K562 (cell line): ENCODE results near the gene WSCD2. TPM values are rescaled to one million over a fixed set of nuclear protein-coding genes. Genes with fewer than 3 reads are reported as not detected.

Experiments used
- ATAC-seq: fragments of 200-7000 bp; cut with Tn5 transposase; 3 replicates; pipeline ENCODE4 v1.9.1; 2020; ENCODE audit warnings: moderate library complexity
- BruUV-seq: library from RNA; stranded (reverse); fragments of 400-500 nt; replicated peaks from 2 replicates; lab custom pipeline; 2021; lab: Mats Ljungman, UMichigan
- CTCF ChIA-PET: fragments of 300-600 bp; formaldehyde crosslinking; extraction: SDS; loops from one replicate; lab custom pipeline; 2021; ENCODE audit warnings: low intra/inter-chr PET ratio; lab: Yijun Ruan, JAX
- POLR2A ChIA-PET: fragments of 300-600, 350-650 bp; sonication (Branson Sonifier 250); formaldehyde crosslinking; extraction: SDS; loops from one replicate; lab custom pipeline; 2021; ENCODE audit warnings: antibody characterized with exemption, inconsistent platforms; lab: Yijun Ruan, JAX
- DNase-seq, 4 experiments: peaks; one replicate each; pipeline versions ENCODE4 v3.0.0 to v3.0.0-alpha.2; 2011 to 2018; ENCODE audit warnings: low spot score in 3 of 4, mixed read lengths in 3 of 4; ENCODE audit errors: extremely low read depth in 1 of 4
- FAIRE-seq: peaks from 2 replicates; lab custom pipeline; 2011; peaks lifted over from hg19 to GRCh38; lab: Jason Lieb, UNC
- H2AFZ ChIP-seq: 2 replicates; pipeline ENCODE4 v1.6.0; 2011; ENCODE audit warnings: low read depth, low read length, control low read depth, inconsistent platforms
- H3K27ac ChIP-seq: fragments of 200-600 bp; 3 replicates; pipeline ENCODE4 v1.8.0; 2011; ENCODE audit warnings: low read depth, mild to moderate bottlenecking, control low read depth, inconsistent platforms, low read length, moderate library complexity, mixed read lengths; ENCODE audit errors: extremely low read depth
- H3K27me3 ChIP-seq, 2 experiments: fragments of 300-600 bp in 1 of 2; 2 replicates in 1 of 2; 3 replicates in 1 of 2; pipeline versions ENCODE4 v1.6.0 to v1.8.0; 2011; ENCODE audit warnings: inconsistent platforms in 2 of 2, low read length in 2 of 2, mild to moderate bottlenecking in 1 of 2, mixed read lengths in 1 of 2, moderate library complexity in 1 of 2; ENCODE audit not compliant: control insufficient read depth in 2 of 2, insufficient read depth in 2 of 2
- H3K36me3 ChIP-seq: fragments of 300-600 bp; 3 replicates; pipeline ENCODE4 v1.8.0; 2011; ENCODE audit warnings: mild to moderate bottlenecking, low read length, inconsistent platforms; ENCODE audit not compliant: control insufficient read depth, insufficient read depth
- H3K4me1 ChIP-seq, 2 experiments: fragments of 200-600 bp in 1 of 2; replicated peaks in 1 of 2; 2 replicates in 1 of 2; 3 replicates in 1 of 2; pipeline versions ENCODE4 v1.5.1 to v1.8.0; 2011; ENCODE audit warnings: inconsistent platforms in 2 of 2, low read length in 2 of 2, mild to moderate bottlenecking in 1 of 2, mixed read lengths in 1 of 2, moderate library complexity in 1 of 2; ENCODE audit not compliant: control insufficient read depth in 2 of 2, insufficient read depth in 2 of 2
- H3K4me2 ChIP-seq: 2 replicates; pipeline ENCODE4 v1.6.1; 2011; ENCODE audit warnings: low read length, control low read depth, inconsistent platforms, mixed read lengths; ENCODE audit not compliant: insufficient read depth
- H3K4me3 ChIP-seq: fragments of 200-600 bp; sonication (generic), shearing (Covaris generic); 2 replicates; pipeline ENCODE4 v1.5.1; 2016; ENCODE audit warnings: control low read depth, inconsistent platforms
- H3K79me2 ChIP-seq: fragments of 200-600 bp; 3 replicates; pipeline ENCODE4 v1.8.0; 2011; ENCODE audit warnings: low read length, inconsistent platforms; ENCODE audit not compliant: control insufficient read depth, insufficient read depth
- H3K9ac ChIP-seq, 2 experiments: 2 replicates each; pipeline versions ENCODE4 v1.6.0 to v1.6.1; 2011; ENCODE audit warnings: low read depth in 2 of 2, low read length in 2 of 2, control low read depth in 1 of 2, inconsistent platforms in 1 of 2, mild to moderate bottlenecking in 1 of 2, mixed read lengths in 1 of 2; ENCODE audit not compliant: insufficient read depth in 1 of 2
- H3K9me1 ChIP-seq: one replicate; pipeline ENCODE4 v1.6.0; 2011; ENCODE audit warnings: inconsistent platforms, mild to moderate bottlenecking, low read length, moderate library complexity; ENCODE audit not compliant: control insufficient read depth, insufficient read depth
- H3K9me3 ChIP-seq: replicated peaks from 2 replicates; pipeline ENCODE4 v1.5.1; 2011; ENCODE audit warnings: low read depth, low read length, inconsistent platforms; ENCODE audit not compliant: control insufficient read depth, insufficient read depth
- H4K20me1 ChIP-seq: replicated peaks from 2 replicates; pipeline ENCODE4 v1.6.1; 2011; ENCODE audit warnings: low read length, inconsistent platforms, mixed read lengths; ENCODE audit not compliant: control insufficient read depth, insufficient read depth
- ARHGAP35 ChIP-seq: fragments of 450-650 bp; IDR thresholded peaks from 2 replicates; pipeline ENCODE4 v1.6.1; 2018; ENCODE audit not compliant: partially characterized antibody
- BCOR ChIP-seq: fragments of 450-650 bp; IDR thresholded peaks from 2 replicates; pipeline ENCODE4 v1.6.1; 2016
- CBX8 ChIP-seq: fragments of 200-600 bp; sonication (generic); IDR thresholded peaks from 2 replicates; pipeline ENCODE4 v1.6.1; 2012; ENCODE audit warnings: borderline replicate concordance, mixed run types, low read depth, mild to moderate bottlenecking, moderate library complexity, mixed read lengths, low read length, control low read depth, inconsistent platforms; ENCODE audit not compliant: poor library complexity, severe bottlenecking; ENCODE audit errors: extremely low read depth
- CEBPG ChIP-seq, 3 experiments: fragments of 200-800 bp in 1 of 3; sonication (Bioruptor generic) in 1 of 3; sonication (generic) in 1 of 3; formaldehyde crosslinking in 1 of 3; IDR thresholded peaks in 2 of 3; conservative IDR thresholded peaks in 1 of 3; 2 replicates each; pipeline versions ENCODE4 v1.6.1 to v1.8.0; 2016 to 2022; ENCODE audit warnings: missing compliant biosample characterization in 2 of 3, missing genetic modification characterization in 2 of 3, mild to moderate bottlenecking in 1 of 3, missing genetic modification reagents in 1 of 3
- CHD4 ChIP-seq: fragments of 200-600 bp; sonication (generic); IDR thresholded peaks from 3 replicates; pipeline ENCODE4 v1.6.1; 2012; ENCODE audit warnings: low read depth, mild to moderate bottlenecking, mixed read lengths, low read length, inconsistent platforms; ENCODE audit not compliant: insufficient read depth, insufficient replicate concordance, poor library complexity, severe bottlenecking
- FOSL1 ChIP-seq: fragments of 200-800 bp; sonication (Bioruptor generic); conservative IDR thresholded peaks from 2 replicates; pipeline ENCODE4 v1.6.1; 2016; ENCODE audit warnings: missing genetic modification characterization, missing compliant biosample characterization
- KLF6 ChIP-seq: fragments of 250-450 bp; sonication (Bioruptor Pico); IDR thresholded peaks from 2 replicates; pipeline ENCODE4 v1.4.0; 2020; ENCODE audit warnings: mild to moderate bottlenecking, moderate library complexity, borderline replicate concordance
- MYBL2 ChIP-seq, 2 experiments: fragments of 450-650 bp in 1 of 2; sonication (generic) in 1 of 2; formaldehyde crosslinking in 1 of 2; IDR thresholded peaks; 2 replicates each; pipeline versions ENCODE4 v1.6.1 to v1.8.1; 2017 to 2022; ENCODE audit warnings: borderline replicate concordance in 1 of 2, inconsistent platforms in 1 of 2, low read depth in 1 of 2, mild to moderate bottlenecking in 1 of 2, missing genetic modification reagents in 1 of 2, moderate library complexity in 1 of 2
- POLR2A ChIP-seq: fragments of 450-650 bp; conservative IDR thresholded peaks from 2 replicates; pipeline ENCODE4 v1.6.1; 2016
- RBM25 ChIP-seq: fragments of 200-400 bp; formaldehyde crosslinking; IDR thresholded peaks from 2 replicates; pipeline ENCODE4 v1.6.1; 2018; ENCODE audit warnings: low read length, low read depth, moderate library complexity; ENCODE audit not compliant: severe bottlenecking
- SLC30A9 ChIP-seq: fragments of 250-450 bp; sonication (Bioruptor Pico); IDR thresholded peaks from 2 replicates; pipeline ENCODE4 v1.8.0; 2022; ENCODE audit warnings: mild to moderate bottlenecking, moderate library complexity
- SPI1 ChIP-seq: IDR thresholded peaks from 2 replicates; pipeline ENCODE4 v1.6.1; 2011; ENCODE audit warnings: low read depth, low read length, control low read depth, borderline replicate concordance
- SRSF7 ChIP-seq: fragments of 200-400 bp; formaldehyde crosslinking; optimal IDR thresholded peaks from 2 replicates; pipeline ENCODE3; 2017; ENCODE audit warnings: mild to moderate bottlenecking, low read depth, low read length
- ZNF408 ChIP-seq: fragments of 250-450 bp; sonication (Bioruptor Pico); IDR thresholded peaks from 2 replicates; pipeline ENCODE4 v1.4.0; 2020; ENCODE audit warnings: low read depth, mild to moderate bottlenecking, moderate library complexity
- ZNF79 ChIP-seq: fragments of 250-450 bp; sonication (Bioruptor Pico); IDR thresholded peaks from 2 replicates; pipeline ENCODE4 v1.4.0; 2020; ENCODE audit warnings: low read depth, mild to moderate bottlenecking, moderate library complexity
- WGBS: fragments of 100-300 bp; shearing (Covaris generic); methylation state at CpG from one replicate; pipeline ENCODE4 v1.1.6; 2016; ENCODE audit warnings: low coverage, mixed read lengths; ENCODE audit not compliant: insufficient coverage; ENCODE audit errors: missing lambda C conversion rate; 5-methylcytosine and 5-hydroxymethylcytosine counted together
- in situ Hi-C: fragments of 300-500 bp; cut with MboI; formaldehyde crosslinking; loops from 4 replicates; pipeline ENCODE4 v1.15.0; 2018; ENCODE audit warnings: inconsistent platforms, mixed read lengths
- intact Hi-C: fragments of 100-400 bp; cut with micrococcal nuclease; formaldehyde crosslinking; loops from 2 replicates; pipeline ENCODE4 v1.14.2; 2022
- polyA plus RNA-seq, 8 experiments: library from polyadenylated mRNA; depleted of rRNA in 4 of 8; stranded (reverse) in 5 of 8; unstranded in 3 of 8; fragments of >200 nt; fragmentation: Nextera tagmentation in 2 of 8; fragmentation: Illumina TruSeq in 1 of 8; extraction: Ambion mirVana in 2 of 8; extraction: Trizol in 1 of 8; gene quantifications; 2 replicates each; pipeline versions ENCODE4 v1.2.1 to v1.2.3, GENCODE V29; 2011 to 2014; ENCODE audit warnings: inconsistent platforms in 1 of 8, missing spikeins in 1 of 8
- total RNA-seq, 7 experiments: library from RNA; depleted of rRNA in 6 of 7; stranded (reverse); fragments of >200 nt in 6 of 7; fragmentation: Illumina TruSeq in 2 of 7; extraction: Trizol in 2 of 7; gene quantifications; 2 replicates each; pipeline versions ENCODE4 v1.2.1 to v1.2.3, GENCODE V29; 2011 to 2021; ENCODE audit warnings: low replicate concordance in 1 of 7
- TF ChIP-seq, protein P1 (sequence below), 2 experiments: fragments of 450-650 bp in 1 of 2; sonication (generic) in 1 of 2; formaldehyde crosslinking in 1 of 2; IDR thresholded peaks in 1 of 2; conservative IDR thresholded peaks in 1 of 2; 2 replicates each; pipeline versions ENCODE4 v1.6.1 to v1.8.1; 2016 to 2023; ENCODE audit warnings: mild to moderate bottlenecking in 2 of 2, moderate library complexity in 2 of 2, inconsistent platforms in 1 of 2, missing genetic modification reagents in 1 of 2
- TF ChIP-seq, protein P2 (sequence below), 2 experiments: fragments of 450-650 bp in 1 of 2; sonication (generic) in 1 of 2; formaldehyde crosslinking; conservative IDR thresholded peaks; 2 replicates each; pipeline versions ENCODE4 v1.4.0 to v1.8.1; 2020 to 2022; ENCODE audit warnings: mild to moderate bottlenecking in 1 of 2, missing genetic modification reagents in 1 of 2

The WSCD2 gene
- total and polyA plus RNA-seq, 9 of the 15 experiments (the other 6 are each of a cell fraction or from before 2014, with no cell fraction given): 0.72 to 14.1 (median 4.0) TPM

DNA sequence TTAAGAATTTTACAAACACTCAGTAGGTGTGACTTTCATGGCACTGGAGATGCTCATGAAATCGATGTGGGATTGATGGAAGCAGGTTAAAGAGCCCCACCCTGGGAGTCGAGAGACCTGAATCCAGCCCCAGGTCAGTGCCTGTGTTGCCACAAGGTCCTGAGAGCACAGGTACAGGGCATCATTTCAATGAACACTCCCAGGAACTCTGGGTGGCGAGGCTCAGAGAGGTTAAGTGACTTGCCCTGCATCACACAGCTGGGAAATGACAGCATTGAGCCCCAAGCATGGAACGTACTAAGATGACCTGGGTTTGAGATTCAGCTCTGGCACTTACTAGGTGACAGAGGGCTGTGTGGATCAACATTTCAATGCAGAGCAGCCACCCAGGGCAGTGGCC lies 111.8 kb downstream of the WSCD2 start (continued):
- peak; percentile 40 for TF ChIP-seq RBM25
- TF ChIP-seq, all 486 proteins: peak for 3

DNA sequence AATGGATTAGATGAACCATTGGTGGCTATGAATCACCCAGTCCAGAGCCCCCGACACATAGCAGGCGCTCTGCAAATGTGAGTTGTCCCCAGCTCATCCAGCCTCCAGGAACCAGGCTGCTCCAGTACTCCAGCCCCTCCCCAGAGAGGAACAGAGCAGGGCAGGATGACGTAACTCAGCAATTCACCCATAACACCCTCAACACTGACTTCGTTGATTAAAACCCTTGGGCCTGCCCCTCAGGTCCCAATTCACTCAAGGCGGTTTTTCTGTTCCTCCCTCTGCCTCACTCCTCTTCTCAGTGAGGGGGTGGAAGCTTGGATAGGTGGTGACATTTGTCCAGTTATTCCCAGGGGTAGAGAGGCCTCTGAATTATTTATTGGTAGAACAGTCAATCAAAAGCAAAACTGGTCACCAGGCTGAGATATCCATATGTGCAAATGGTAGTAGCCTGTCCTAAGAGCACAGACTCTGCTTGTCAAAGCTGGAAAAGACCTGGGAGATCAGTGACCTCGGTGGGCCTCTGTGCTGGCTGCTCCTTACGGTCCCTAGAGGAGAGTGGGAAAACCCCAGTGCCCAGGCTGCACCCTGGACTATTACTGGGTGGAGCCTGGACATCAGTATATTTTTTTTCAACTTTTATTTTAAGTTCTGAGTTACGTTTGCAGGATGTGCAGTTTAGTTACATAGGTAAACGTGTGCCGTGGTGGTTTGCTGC lies 113.1 kb downstream of the WSCD2 start:
- in situ Hi-C loops (no loop called here), intact Hi-C loops (no loop called here)
- Histone ChIP-seq H3K4me1 (no peaks in the 10 kb centered on the region), H3K36me3 (no peaks in the 10 kb centered on the region), H3K4me2 (no peak overlapping the region), H3K4me3 (no peak overlapping the region), H3K27me3 (no peaks in the 10 kb centered on the region; a peak in 2 of 5 replicates), H3K9ac (no peak overlapping the region), H2AFZ (no peak overlapping the region), H3K27ac (no peak overlapping the region), H3K9me1 (no peaks in the 10 kb centered on the region), H3K9me3 (no peaks in the 10 kb centered on the region), H3K79me2 (no peaks in the 10 kb centered on the region), H4K20me1 (no peaks in the 10 kb centered on the region)
- DNase-seq (peak in 3 of 4 experiments; percentile 11 to 15 (median 11)), FAIRE-seq (no peak), ATAC-seq (peak; percentile 86)
- BruUV-seq: no TSS peak
- POLR2A ChIA-PET: interaction anchor here (1.2 kb wide), 1 partner anchor 70 kb away, joined by 4 read pairs; no protein-coding TSS in a partner anchor
- CTCF ChIA-PET: no interaction called here
- WGBS: 8% methylated on average over 10 of the region's 10 CpGs
- TF ChIP-seq SPI1: peak; percentile 33; the same call in 1 of the 2 replicates
- no peak for TF ChIP-seq POLR2A
- no peak for TF ChIP-seq CHD4
- no peak for TF ChIP-seq SRSF7
- no peak for TF ChIP-seq ZNF408 (CRISPR knock-in tag)
- TF ChIP-seq, protein P1, sequence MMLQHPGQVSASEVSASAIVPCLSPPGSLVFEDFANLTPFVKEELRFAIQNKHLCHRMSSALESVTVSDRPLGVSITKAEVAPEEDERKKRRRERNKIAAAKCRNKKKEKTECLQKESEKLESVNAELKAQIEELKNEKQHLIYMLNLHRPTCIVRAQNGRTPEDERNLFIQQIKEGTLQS (IDR thresholded peaks at IDR 0.05): peak; percentile 85
- TF ChIP-seq, protein P1 (CRISPR knock-in tag; conservative IDR thresholded peaks at IDR 0.05): no peak
- no peak for TF ChIP-seq ZNF79 (CRISPR knock-in tag)
- no peak for TF ChIP-seq MYBL2 (IDR thresholded peaks at IDR 0.05; ENCODE audit: low read depth)
- TF ChIP-seq MYBL2 (CRISPR knock-in tag; IDR thresholded peaks at IDR 0.05; ENCODE audit: borderline replicate concordance): no peak
- TF ChIP-seq KLF6 (CRISPR knock-in tag): no peak
- TF ChIP-seq ARHGAP35: no peak
- TF ChIP-seq SLC30A9 (CRISPR knock-in tag): no peak
- TF ChIP-seq, protein P2, sequence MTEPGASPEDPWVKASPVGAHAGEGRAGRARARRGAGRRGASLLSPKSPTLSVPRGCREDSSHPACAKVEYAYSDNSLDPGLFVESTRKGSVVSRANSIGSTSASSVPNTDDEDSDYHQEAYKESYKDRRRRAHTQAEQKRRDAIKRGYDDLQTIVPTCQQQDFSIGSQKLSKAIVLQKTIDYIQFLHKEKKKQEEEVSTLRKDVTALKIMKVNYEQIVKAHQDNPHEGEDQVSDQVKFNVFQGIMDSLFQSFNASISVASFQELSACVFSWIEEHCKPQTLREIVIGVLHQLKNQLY (CRISPR knock-in tag; conservative IDR thresholded peaks at IDR 0.05): no peak
- no peak for TF ChIP-seq CBX8
- no peak for TF ChIP-seq BCOR
- peak; percentile 32; the same call in 1 of the 2 replicates for TF ChIP-seq CEBPG (CRISPR knock-in tag; IDR thresholded peaks at IDR 0.05)
- peak in 1 of 2 experiments; percentile 75; a peak in 2 of 4 replicates for TF ChIP-seq CEBPG (tag; conservative IDR thresholded peaks at IDR 0.05 in 1 of 2, IDR thresholded peaks at IDR 0.05 in 1 of 2)
- TF ChIP-seq FOSL1 (tag): no peak; the same call in 1 of the 2 replicates
